SKM-1 (cell line): ENCODE results near the gene PASK.
"Not testable (repeated sequence)": the region's sequence is repeated elsewhere in the genome, so short reads cannot be mapped to it uniquely, and the experiment has no call there.

Source experiments
- DNase-seq: peaks from one replicate; lab custom pipeline; 2025; ENCODE audit not compliant: unreplicated experiment; lab: John Stamatoyannopoulos, UW

Gene PASK

DNA sequence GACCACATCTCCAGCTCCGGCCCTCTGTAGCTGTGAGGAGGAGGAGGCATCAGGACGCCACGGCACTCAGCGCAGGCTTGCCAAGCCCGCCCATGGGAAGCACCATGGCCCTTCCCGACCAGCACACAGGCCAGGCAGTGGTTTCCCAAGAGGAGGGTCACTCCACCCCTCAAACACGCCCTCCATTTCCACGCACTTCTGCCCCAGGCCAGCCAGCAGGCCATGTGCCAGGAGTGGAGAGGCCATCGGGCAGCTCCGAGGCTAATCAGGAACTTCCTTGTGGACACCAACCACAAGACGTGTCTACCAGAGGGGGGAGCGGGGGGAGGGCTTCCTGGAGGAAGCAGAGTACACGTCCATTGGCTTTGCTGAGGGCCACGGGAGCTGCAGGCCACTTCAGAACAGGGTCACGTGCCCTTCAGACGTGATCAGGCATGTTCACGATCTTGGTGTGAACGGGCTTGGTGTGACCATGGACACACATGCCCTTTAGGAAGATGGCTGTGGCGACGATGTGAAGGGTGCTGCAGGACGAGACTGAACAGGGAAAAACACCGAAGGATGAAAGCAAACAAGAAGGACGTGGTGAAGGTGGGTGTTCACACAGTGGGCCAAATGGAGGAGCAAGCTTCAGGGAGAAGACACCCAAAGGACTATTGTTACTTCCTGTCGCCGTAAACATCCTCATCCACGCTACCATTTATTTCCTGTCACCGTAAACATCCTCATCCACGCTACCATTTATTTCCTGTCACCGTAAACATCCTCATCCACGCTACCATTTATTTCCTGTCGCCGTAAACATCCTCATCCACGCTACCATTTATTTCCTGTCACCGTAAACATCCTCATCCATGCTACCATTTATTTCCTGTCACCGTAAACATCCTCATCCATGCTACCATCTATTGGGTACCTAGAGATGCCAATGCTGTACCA is 40.7 kb downstream of the PASK start:
- DNase-seq, result no peak

DNA sequence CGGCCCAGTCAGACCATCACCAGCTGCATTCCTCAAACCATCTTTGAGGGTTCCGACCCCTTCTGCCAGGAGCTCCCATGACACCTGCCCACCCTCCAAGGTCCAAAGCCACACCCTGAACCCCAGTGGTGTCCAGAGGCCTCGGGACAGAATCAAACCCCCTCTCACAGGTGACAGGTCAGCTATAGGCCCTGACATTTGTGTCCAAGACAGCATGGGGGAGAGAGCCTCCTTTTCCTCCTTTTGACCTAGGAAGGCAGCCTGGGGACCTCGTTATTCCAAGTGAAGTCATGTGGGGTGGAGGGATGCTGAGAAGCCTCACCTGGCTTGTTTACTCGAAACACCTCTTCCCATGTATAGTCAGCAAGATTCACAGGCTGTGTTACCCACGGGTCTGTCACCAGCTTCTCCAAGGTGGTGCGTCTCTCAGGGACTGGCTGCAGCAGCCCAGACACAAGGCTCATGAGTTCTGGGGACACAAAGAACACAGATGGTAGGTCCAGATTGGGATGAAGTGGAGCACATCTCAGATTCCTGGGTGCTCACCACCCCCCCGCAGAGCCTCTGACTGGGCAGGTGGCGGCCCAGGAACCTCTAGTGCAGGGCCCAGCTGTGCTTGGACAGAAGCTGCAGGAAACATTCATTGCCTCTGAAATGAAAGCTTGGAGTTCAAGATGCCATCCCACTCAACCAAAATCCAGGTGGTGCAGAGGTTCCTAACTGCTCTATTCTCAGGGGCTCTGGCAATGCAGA is 42.1 kb downstream of the PASK start:
- DNase-seq, result no peak

GRCh38 chr2:241105641-241106040 is 43.6 kb downstream of the PASK start:
- no peak for DNase-seq

- DNase-seq, result not testable (repeated sequence)
Observed at GRCh38 chr2:241104611-241105010, 44.7 kb downstream of the PASK start.

GRCh38 chr2:241103176-241103595 is 46.1 kb downstream of the PASK start:
- DNase-seq, result no peak

DNA sequence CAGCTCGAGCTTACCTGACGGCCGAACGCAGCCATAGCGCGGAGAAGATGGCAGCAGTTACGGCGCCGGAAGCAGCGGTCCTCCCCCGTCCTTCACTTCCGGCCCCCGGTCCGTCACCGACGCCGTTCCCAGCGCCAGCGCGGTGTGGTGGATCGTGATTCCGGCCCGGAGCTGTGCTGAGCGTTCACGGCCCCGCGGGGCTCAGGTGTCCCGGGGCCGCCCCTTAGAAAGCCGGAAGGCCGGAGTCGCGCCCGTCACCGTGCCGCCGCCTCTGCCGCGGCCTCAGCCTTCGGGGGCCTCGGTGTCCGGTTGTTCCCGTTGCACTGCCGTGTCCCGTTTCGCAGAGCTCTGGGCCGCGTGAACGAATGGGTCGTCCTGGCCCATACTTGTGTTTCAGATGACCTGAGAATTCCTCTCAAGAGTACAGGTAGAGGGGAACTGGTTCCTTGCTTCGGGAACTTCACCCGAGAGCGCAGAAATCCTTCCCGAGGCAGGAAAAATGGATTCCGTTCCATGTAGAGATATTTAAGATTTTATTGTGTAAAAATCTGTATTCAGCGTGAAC is 47.0 kb downstream of the PASK start, which contains the start of gene MTERF4:
Gene MTERF4, minus strand, starts transcription at position 49 of the 565 bp plus-strand sequence. Its CDS starts 14 bp downstream, at position 35.
- DNase-seq, result peak; percentile 38

DNA sequence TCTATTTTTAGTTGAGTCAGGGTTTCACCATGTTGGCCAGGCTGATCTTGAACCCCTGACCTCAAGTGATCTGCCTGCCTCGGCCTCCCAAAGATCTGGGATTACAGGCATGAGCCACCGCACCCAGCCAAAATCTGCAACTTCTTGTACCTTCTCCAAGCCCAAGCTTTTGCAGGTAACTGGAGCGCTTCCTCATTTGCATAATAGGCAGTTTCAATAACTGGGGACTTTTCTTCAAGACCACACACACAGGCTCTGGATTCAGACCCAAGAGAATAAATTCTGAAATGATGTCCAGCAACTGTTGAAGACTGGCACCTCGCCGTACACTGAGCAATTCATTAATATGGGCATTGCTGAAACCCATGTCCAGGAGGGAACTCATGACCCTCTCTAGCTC is 50.0 kb downstream of the PASK start:
- no peak for DNase-seq

- DNase-seq, result no peak
Observed at GRCh38 chr2:241096979-241097378, 52.3 kb downstream of the PASK start.

GRCh38 chr2:241095594-241096290 is 53.5 kb downstream of the PASK start:
- no peak for DNase-seq

DNA sequence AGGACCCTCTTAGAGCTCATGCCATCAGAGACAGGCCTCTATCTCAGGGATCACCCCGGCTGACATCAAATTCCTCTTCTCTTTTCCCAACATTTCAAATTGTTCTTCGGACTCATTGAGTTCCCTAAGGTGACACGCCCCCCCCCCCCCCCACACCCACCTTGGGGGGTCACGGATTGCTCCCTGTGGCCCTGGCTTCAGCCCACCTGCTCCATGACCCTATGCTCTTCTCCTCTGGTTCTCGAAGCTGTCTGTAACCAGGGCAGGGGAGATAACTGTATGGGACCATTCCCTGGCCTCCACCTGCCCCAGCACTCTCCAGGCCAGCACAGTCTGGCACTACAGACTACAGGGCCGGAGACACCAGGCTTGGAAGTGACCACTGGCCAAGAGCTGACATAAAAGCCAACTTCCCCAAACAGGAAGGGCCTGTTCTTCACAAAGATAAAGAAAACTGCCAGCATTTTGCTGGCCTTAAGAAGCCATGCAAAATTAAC is 54.3 kb downstream of the PASK start:
- DNase-seq, result no peak

GRCh38 chr2:241094172-241094571 is 55.1 kb downstream of the PASK start:
- DNase-seq, result no peak

DNA sequence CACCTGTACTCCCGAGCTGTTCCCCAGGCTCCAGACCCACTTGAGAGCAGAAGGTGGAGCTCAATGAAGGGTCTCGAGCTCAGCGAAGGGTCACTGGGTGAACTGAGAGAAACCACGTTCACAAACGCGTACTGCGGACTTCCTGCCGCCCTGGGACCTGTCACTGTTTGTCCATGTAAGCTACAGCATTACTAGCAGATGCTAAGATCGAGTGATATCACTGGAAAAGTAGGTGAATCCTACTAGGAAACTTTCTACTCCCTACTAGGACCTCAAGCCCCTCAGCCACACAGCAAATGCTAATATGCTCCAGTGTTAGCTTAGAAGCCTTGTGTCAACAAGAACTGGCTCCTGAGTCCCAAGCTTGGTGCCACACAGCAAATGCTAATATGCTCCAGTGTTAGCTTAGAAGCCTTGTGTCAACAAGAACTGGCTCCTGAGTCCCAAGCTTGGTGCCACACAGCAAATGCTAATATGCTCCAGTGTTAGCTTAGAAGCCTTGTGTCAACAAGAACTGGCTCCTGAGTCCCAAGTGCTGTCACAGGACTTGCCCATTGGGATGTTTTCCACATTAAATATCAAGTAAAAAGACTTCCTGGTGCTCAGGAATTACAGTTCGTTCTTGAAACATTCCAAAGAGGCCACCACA is 56.0 kb downstream of the PASK start:
- DNase-seq, result not testable (repeated sequence)

- no peak for DNase-seq
Observed at GRCh38 chr2:241092677-241093076, 56.6 kb downstream of the PASK start.

DNA sequence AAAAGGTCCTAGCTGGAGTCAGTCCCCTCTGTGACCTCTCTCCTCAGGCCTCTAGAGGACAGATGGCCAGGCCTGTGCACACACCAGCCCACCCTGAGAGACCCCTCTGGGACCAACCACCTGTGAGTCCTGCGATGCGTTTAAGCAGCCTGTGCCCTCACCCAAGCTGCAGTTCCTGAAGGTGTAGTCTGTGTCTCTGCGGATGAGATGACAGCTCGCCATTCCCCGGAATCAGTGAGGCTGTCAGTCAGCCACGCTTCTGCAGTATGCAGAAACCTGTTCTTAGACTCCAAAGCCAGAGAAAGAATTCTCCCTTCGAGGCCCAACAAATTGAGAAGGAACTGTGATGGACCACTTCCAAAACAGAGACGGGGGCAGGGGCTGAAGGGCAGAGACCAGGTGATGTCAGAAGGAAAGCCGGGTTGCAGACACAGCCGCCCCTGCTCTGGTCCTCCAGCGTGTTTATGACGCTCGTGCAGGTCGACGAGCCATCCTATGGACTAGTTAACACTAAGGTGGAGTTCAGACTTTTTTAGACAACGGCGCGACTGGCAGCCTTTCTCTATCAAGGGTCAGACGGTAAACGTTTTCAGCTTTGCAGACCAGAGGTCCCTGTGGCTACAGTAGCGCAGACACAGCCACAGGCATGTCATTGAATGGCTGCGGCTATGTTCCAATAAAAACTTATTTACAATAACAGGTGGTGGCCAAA is 57.4 kb downstream of the PASK start:
- DNase-seq, result no peak

DNA sequence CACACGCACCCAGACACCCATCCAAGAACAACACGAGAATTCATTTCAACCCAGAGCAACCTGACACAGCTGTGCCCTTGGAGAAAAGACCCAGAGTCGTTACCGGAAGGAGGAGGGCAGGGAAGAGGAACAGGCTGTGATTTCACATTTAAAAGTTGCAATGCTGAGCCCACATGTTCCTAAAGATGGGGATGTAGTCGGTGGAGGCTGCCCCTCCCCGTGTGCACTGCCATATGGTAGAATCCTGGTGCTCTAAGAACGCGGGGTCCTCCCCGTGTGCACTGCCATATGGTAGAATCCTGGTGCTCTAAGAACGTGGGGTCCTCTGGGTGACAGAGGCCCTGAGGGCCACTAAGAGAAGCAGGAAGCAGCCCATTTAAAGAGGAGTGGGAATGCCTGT is 58.1 kb downstream of the PASK start:
- DNase-seq, result no peak

- DNase-seq, result no peak
Observed at GRCh38 chr2:241088791-241089732, 60.2 kb downstream of the PASK start.

GRCh38 chr2:241088376-241088775 is 60.9 kb downstream of the PASK start:
- DNase-seq, result no peak

DNA sequence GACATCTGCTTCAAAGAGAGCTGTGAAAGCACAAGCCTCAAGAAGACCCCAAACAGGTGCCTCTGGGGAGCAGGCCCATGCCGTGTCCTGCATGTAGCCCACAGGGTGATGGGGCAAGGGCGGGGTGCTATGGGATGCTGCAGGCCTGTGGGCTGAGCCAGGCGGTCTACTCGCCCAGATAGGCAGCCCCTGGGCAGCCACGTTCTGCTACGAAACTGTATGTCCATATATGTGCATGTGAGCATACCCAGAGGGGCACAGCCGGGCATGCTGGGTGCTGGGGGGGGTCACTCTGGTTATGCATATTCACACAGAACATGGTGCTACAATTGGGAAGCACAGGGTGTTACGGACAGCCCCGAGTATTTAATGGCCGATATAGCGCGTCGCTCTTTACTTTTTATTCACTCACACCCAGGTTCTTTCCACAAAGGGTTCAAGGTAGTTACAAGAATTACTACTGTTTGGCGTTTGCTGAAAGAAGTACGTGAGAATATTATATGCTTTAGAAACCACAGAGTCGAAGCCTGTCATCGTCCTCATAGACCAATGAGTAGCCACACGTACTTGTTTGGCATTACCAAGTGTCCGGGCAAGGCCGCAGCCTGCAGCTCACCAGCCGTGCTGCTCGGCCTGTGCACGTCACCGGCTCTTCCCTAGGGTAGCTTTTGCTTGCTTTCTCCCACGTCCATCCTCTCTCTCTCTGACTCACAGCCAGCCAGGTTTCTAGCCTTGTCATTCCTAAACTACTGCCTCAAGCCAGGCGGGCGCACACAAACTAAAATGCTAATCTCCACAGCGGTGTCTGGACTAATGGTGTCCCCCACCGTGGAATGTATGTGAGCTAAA is 61.6 kb downstream of the PASK start:
- DNase-seq, result no peak
